ENCODE data around the gene CIAO2A. TPM values are rescaled to one million over a fixed set of nuclear protein-coding genes. Genes with fewer than 3 reads are reported as not detected.

The CIAO2A gene
- total and polyA plus RNA-seq, 12 donors, result 36.4 to 118 (median 58.9) TPM

DNA sequence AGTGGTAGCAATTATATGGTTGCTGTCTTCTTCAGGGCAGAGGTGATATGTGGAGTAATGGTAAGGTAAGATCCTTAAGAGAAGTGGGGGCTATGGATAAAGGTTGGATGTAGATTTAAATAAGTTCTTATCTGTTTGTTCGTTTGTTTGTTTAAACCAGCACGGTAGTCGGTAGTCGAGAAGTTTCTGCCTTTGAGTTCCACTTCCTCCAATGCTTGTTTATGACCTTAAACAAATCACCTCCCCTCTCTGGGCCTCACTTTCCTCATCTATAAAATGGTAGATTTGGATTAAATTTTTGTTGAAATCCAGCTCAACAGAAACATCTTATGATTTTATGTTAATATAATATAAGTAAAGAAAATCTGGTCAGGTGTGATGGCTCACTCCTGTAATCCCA lies 59.1 kb downstream of the CIAO2A start:
- Histone ChIP-seq H3K4me1 (peaks cover 0 to 22% (median 7%) of the 10 kb centered on the region in 9 donors), H3K4me3 (no peak overlapping the region), H3K9me3 (no peaks in the 10 kb centered on the region), H3K36me3 (peaks cover 0 to 46% (median 15%) of the 10 kb centered on the region in 9 donors), H3K27ac (peak overlapping the region in 1 of 10 donors; percentile 25), H3K27me3 (no peaks in the 10 kb centered on the region)
- intact Hi-C loops (cut with DNase I), result no loop called here
- 52 to 90% methylated on average over 4 of the region's 4 CpGs for WGBS, 2 donors
- TF ChIP-seq, protein P1, sequence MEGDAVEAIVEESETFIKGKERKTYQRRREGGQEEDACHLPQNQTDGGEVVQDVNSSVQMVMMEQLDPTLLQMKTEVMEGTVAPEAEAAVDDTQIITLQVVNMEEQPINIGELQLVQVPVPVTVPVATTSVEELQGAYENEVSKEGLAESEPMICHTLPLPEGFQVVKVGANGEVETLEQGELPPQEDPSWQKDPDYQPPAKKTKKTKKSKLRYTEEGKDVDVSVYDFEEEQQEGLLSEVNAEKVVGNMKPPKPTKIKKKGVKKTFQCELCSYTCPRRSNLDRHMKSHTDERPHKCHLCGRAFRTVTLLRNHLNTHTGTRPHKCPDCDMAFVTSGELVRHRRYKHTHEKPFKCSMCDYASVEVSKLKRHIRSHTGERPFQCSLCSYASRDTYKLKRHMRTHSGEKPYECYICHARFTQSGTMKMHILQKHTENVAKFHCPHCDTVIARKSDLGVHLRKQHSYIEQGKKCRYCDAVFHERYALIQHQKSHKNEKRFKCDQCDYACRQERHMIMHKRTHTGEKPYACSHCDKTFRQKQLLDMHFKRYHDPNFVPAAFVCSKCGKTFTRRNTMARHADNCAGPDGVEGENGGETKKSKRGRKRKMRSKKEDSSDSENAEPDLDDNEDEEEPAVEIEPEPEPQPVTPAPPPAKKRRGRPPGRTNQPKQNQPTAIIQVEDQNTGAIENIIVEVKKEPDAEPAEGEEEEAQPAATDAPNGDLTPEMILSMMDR (IDR thresholded peaks at IDR 0.05), result no peak
- DNase-seq (no peak), ATAC-seq (no peak)

- ATAC-seq, result peak in 6 of 8 donors; percentile 28 to 66 (median 46)
- H3K27me3 ChIP-seq, result no peaks in the 10 kb centered on the region
- 48 to 72% methylated on average over 5 of the region's 5 CpGs for WGBS, 2 donors
- H3K4me3 ChIP-seq, result no peak overlapping the region
- intact Hi-C loops (cut with DNase I), result no loop called here
- H3K36me3 ChIP-seq, result peaks cover 0 to 26% (median 0%) of the 10 kb centered on the region in 9 donors
- H3K9me3 ChIP-seq, result no peaks in the 10 kb centered on the region
- H3K27ac ChIP-seq, result peak overlapping the region in 4 of 10 donors; percentile 8 to 53 (median 32)
- H3K4me1 ChIP-seq, result peaks cover 0 to 32% (median 15%) of the 10 kb centered on the region in 9 donors
- DNase-seq, result no peak
- TF ChIP-seq, protein P1 (IDR thresholded peaks at IDR 0.05), result no peak
Observed at GRCh38 chr15:64032329-64032728, 61.3 kb downstream of the CIAO2A start.

DNA sequence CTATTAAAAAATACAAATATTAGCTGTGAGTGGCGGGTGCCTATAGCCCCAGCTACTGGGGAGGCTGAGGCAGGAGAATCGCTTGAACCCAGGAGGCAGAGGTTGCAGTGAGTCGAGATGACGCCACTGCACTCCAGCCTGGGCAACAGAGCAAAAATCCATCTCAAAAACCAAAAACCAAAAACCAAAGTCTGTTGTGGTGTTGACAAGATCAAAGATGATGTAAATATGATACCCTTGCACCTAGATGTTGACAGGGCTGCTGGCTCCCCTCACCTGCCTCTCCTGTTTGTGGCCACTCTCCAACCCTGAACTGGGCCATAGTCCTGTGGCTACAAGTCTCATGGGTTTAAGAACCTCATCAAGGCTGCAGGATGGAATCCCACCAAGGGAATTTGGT lies 63.5 kb downstream of the CIAO2A start:
- Histone ChIP-seq H3K4me1 (peaks cover 0 to 42% (median 25%) of the 10 kb centered on the region in 9 donors), H3K9me3 (no peaks in the 10 kb centered on the region), H3K27me3 (no peaks in the 10 kb centered on the region), H3K36me3 (peaks cover 0 to 15% (median 0%) of the 10 kb centered on the region in 9 donors), H3K27ac (no peak overlapping the region), H3K4me3 (no peak overlapping the region)
- DNase-seq (no peak), ATAC-seq (no peak)
- intact Hi-C loops (cut with DNase I), result no loop called here
- WGBS, 2 donors, result 99 to 100% methylated on average over 4 of the region's 4 CpGs
- TF ChIP-seq, protein P1 (IDR thresholded peaks at IDR 0.05), result no peak

DNA sequence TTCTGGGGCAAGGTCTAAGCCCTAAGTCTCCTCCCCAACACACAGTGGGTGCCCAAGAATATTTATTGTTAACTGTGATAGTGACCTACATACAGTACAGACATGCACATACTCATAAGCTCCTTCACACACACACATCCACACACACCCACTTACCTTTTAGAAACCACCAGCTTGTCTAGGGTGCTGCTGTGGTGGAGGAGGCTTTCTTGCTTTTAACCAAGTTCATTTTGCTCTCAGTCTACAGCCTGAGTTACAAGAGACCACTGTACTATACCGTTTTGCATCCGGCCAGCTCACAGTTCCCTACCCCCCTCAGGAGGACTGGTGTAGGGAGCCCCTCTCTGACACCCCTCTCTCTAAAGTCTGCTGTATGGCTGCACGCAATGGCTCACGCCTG lies 64.0 kb downstream of the CIAO2A start:
- no peak overlapping the region for H3K27ac ChIP-seq
- peaks cover 0 to 14% (median 0%) of the 10 kb centered on the region in 9 donors for H3K36me3 ChIP-seq
- no peaks in the 10 kb centered on the region for H3K9me3 ChIP-seq
- TF ChIP-seq, protein P1 (IDR thresholded peaks at IDR 0.05), result no peak
- 94 to 96% methylated on average over 4 of the region's 4 CpGs for WGBS, 2 donors
- ATAC-seq, result no peak
- H3K27me3 ChIP-seq, result no peaks in the 10 kb centered on the region
- H3K4me1 ChIP-seq, result peaks cover 0 to 42% (median 25%) of the 10 kb centered on the region in 9 donors
- no peak for DNase-seq
- H3K4me3 ChIP-seq, result no peak overlapping the region
- intact Hi-C loops (cut with DNase I), result no loop called here

Measured in heart right ventricle (tissue), 16 donors.